ENCODE data around the gene HES1.

Gene HES1

DNA sequence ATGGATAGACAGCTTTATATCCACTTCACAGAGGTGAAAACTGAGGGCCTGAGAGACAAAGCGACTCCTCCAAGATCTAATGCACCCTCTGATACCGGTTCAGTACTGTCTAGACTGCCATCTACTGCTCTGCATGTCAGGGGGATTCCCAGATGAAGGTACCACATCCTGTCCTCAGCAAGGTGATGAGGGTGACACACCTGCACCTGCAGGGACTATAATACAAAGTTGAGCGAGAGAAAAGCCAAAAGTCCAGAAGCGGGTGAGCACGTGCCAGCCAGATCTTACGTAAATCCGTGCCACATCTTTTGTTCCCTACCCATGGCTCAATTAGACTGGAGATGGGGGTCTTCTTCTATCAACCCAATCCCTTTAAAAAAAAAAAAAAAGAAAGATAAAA, 32.4 kb upstream of the HES1 start:
- DNase-seq, result peak in 1 of 2 experiments; percentile 67

GRCh38 chr3:194103983-194104751, 31.8 kb upstream of the HES1 start:
- DNase-seq, result no peak

DNA sequence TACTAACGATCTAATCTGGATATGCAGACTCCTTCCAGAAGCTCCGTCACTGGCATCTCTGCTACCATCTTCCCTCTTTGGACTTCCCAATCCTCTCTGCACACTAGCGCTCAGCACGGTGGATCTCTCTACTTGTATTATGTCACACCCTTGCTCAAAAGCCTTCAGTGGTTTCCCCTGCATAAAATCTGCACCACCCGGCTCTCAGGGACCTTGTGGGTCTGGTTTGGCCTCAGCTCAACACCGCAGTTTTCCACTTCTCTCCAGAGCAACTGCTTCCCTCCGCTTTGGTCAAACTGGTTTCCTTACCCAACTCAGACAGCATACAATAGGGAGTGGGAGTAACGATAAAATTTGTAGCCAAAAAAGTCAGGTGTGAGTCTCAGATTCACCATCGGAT, 30.7 kb upstream of the HES1 start:
- DNase-seq, result no peak

DNA sequence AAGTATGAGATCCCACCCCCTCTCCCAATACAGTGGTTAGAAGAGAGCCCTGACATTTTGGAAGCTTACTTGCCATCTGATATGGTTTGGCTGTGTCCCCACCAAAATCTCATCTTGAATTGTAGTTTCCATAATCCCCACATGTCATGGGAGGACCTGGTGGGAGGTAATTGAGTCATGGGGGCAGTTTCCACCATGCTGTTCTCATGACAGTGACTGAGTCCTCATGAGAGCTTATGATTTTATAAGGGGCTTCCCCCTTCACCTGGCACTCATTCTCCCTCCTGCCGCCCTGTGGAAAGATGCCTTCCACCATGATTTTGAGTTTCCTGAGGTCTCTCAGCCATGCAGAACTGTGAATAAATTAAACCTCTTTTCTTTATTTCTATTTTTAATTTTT, 28.8 kb upstream of the HES1 start:
- peak in 1 of 2 experiments; percentile 23 for DNase-seq

DNA sequence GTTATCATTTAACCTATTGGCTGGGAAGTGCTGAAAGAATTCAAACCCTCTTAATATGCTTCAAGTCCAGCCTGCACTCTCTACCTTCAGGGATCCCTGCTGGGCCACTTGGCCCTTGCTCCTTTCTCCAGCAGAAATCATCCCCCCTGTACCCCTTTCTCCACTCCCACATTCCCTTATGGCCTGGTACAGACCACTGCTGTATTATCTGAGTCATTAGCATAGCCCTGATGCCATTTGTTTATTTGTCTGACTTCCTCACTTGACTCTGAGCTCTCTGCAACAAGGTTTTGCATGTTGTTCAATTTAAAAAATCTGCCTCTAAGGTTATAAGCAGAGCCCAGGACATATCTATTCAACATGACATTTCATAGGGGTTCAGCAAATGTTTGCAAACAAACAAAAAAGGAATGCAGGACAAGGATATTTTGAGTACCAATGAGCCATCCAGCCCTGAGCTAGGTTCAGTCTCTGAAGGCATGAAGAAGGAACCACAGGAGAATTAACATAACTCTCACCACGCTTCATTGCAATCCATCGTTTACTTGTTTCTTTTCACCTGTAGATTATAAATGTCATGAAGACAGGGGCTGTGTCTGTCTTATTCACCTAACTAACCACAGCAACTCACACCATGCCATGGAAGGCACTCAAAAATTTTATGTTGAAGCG, 26.6 kb upstream of the HES1 start:
- no peak for DNase-seq

DNA sequence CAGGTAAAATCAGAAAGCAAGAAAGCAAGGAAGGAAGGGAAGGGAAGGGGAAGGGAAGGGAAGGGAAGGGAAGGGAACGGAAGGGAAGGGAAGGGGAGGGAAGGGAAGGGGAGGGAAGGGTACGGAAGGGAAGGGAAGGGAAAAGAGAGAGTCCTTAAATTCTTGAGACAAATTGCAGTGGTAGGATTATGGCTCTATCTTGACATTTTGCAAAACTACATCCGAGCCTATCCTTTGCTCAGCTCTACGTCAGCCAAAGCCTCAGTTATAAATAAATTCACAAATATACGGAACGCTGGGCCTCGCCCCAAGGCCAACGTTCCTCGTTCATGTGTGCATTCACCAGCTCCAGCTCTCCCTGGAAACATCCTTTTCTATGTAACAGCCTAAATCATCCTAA, 25.5 kb upstream of the HES1 start:
- DNase-seq, result no peak

- DNase-seq, result no peak
These were observed 24.6 kb upstream of the HES1 start for GRCh38 chr3:194111336-194111735.

DNA sequence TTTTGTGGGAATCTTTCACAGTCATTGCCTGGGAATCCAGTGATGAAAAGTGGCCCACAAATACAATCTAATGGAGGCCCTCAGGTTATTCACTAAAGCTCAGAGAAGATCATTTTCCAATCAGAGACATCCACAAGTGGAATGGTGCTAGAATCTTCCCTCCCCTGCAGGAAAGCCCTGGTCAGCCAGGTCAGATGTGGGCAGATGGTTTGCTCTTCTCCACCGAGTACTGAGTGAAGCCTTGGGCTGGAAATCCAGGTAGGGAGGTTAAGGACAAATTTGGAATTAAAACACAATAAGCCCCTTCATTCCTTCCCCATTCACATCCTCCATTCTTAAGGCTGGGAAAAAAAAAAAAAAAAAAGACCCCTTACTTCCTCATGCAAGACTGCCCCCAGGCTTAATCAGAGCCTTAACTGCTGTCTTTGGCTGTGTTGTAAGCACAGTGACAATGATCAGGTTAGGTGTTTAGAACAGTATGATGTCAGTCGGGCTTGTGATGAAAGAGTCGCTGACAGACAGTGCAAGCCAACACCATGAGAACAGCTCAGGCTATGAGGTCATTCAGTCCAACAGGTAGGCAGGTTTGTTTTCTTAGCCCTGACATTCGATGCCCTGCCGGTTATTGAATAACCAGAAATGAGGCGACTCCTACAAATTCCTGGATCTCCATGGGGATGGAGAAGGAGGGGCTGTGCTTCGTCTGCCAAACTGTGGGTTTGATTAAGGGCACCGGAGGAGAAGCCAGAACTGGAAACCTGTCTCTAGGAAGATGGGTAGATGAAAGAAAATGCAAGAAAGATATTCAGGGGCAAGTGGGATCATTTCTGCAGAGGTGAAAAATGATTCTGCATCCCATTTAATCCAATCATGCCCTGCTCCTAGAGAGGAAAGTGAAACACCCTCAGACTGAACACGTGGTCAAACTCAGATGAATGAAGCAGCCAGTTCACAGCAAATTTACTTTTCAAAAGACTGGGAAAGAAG, 23.5 kb upstream of the HES1 start:
- no peak for DNase-seq

- DNase-seq, result no peak
These were observed 21.8 kb upstream of the HES1 start for GRCh38 chr3:194114123-194114522.

DNA sequence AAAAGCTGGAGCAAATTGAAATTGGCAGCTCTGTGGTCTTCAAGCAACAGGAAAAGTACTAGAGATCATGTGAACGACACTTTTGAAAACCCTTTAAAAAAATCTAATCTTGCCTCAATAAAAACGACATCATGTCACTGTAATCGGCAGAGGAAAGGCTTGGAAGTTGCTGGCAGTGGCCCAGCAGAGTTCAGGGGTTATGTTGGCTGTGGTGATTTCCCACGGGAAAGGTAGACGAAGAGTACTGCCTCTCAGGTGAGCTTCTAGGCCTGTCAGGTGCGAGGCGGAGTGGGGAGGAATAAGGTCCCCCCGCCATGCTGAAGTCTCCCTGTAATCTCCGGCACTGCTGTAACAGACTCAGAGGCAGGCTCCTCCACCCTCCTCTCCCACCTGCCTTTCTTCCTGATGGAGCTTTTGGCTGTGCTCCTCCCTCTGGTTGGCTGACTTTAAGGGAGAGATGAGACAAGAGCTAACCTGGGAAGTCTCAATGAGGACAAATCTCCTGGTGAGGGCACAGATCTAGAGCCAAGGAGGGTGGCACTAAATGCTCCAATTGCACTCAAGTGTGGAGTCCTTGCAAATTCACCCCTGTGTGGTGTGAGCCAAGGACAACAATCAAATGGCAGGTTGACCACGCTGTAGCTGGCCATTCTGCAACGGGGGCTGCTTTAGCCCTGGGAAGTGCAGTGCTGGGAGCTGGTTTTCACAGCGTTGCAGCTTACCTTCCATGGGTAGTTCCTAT, 18.7 kb upstream of the HES1 start:
- no peak for DNase-seq

DNA sequence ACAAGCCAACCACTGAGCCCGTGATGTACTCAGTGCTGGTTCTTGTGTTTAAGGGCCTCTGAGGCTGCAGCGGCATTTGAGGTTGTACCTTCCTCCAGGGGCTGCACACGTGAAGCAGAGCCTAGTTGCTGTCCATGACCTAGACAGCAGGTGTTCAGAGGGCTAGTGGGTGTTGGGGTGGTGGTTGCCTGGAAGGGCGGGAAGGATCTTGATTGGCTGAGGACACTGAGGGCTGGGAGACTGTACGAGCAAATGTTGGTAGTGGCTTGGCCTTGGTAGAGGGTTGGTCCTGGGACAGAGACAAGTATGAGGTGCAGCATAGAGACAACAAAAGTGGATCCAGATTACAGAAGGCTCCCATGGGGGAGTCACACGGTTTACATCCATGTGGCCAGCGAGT, 17.0 kb upstream of the HES1 start:
- DNase-seq, result no peak

DNA sequence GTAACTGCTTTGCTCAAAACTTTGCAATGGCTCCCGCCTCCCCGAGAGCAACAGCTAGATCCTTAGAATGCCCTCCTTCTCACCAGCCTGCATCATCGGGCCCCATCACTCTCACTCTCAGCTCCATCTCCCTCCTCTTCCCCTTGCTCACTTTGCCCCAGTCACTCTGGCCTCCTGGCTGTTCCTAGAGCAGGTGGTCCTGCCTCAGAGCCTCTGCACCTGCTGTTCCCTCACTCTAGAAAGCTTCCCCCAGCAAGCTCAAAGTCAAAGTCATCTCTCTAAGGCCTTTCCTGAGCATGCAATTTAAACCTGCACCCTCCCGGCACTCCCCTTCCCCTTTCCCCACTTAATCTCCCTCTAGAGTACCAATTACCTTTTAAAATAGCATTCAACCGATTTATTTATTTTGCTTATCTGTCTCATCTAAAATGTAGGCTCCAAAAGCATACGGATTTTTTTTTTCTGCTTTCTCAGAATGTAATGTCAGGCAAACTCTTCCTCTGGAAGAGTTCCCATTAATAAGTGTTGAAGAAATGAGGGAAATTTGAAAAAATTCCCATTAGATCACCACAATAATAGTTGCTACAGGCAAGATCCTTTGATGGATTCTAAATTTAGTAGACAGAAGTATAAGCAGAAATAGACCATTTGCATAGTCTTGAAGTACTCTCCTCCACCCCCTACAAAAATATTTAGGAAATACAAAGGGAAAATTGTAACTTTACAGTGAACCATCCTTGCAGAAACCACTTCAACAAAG, 15.9 kb upstream of the HES1 start:
- no peak for DNase-seq

DNA sequence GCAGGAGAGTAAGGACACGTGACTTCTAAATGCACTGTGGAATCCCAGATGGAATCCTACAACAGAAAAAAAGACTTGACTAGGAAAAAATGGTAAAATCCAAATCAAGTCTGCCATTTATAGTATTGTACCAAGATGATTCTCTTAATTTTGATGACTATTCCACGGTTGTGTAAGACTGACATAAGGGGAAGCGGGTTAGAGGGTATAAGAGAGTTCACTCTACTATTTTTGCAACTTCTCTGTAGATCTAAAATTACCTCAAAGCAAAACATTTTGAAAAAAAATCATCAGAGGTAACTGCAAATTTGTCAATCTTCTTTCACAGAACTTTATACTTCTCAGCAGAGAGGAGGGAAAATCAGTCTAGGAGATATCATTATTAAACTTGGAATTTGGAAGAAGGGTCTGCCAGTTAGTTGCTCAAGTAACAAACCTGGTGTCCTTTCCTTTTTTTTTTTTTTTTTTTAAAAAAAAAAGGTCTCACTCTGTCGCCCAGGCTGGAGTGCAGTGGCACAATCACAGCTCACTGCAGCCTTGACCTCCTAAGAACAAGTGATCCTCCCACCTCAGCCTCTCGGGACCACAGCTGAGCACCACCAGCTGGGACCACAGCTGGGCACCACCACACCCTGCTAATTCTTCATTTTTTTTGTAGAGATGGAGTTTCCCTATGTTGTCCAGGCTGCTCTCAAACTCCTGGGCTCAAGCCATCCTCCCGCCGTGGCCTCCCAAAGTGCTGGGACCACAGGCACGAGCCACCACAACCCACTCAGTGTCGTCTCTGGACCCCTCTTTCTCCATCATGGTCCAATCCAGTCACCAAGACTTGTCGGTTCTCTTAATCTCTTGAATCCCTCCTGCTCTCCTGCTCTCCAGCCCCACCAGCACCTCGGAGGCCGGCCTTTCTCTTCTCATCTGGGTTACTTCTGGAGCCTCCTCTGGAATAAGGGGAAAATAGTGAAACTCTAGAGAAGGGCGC, 14.9 kb upstream of the HES1 start:
- no peak for DNase-seq

DNA sequence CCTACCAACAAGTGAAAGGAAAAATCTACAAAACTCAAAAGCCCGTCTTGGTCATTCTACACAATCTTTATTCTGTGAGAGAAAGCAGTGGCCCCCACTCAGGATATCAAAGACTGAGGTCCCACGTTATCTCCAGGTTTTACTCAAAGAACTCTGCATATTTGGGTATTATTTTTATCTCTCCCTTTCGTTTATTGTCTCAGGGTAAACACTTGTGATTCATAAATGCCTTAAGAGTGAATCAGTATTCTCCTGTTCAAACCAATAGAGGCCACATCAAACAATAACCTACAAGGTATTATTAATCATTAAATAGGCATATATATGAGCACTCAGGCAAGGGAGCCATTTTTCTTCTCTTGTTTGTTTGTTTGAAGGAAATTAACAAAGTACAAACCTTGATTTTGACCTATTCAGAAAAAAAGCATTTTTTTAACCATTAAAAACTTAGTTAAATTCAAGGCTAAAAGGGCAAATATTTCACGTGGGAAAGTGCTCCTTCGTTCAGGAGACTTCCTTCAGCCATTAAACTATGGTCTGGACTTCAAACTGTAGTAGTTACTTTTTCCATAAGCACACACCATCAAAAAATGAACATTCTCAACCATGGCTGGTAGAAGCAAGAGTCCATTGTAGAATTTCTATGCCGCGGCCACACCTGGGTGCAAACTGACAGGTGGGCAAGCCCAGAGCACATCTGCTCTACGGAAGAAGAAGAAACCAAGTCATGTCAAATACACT, 13.9 kb upstream of the HES1 start:
- DNase-seq, result no peak

GRCh38 chr3:194123726-194124125, 12.2 kb upstream of the HES1 start:
- no peak for DNase-seq

GRCh38 chr3:194124193-194124592, 11.8 kb upstream of the HES1 start:
- no peak for DNase-seq

DNA sequence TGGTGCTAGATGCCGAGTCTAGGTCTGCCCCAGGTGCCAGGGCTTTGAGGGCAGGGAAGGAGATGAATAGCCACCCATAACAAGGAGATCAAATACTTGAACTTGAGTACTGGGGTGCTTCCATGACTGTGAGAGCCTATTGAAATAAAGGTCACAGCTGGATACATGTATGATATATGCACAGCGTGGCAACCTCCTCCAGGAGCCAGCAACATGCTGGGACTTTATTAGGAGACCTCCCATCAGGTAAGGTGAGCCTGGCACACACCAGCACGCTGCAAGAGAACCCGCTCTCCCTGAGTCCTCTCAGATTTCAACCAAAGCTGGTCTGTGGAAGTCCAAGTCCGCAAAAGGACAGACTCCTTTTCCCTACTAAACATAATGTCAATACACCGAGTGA, 10.5 kb upstream of the HES1 start:
- no peak for DNase-seq

DNA sequence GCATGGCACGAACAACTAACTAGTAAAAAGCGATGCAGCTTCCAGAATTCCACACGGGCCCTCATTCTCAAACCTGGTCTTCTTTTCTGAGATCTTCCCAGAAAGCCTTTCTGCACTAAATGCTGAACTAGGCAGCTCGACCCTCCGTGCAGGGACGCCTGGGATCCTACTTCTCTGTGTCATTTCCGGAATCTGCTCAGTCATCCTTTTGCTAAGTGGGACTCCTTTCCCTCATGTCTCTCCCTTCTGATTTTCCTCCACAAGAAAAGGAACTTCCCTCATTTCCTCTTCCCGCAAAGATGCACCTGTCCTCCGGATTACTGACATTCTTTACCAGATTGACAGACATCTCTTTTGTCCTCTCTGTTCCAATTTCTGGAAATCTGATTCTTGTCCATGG, 9.2 kb upstream of the HES1 start:
- DNase-seq, result no peak

- DNase-seq, result no peak
These were observed 7.6 kb upstream of the HES1 start for GRCh38 chr3:194128202-194128918.

All from stimulated activated CD4-positive, alpha-beta T cell treated with anti-CD3 and anti-CD28 coated beads, Interleukin-4, amount 100 ng/mL, for 4 hours (primary cell).